LNCAP (cell line): ENCODE measurements around the gene DNAJC4.

Experiments
- CTCF ChIP-seq: fragments of 450-650 bp; IDR thresholded peaks from 2 replicates; pipeline ENCODE4 v1.5.1; 2017; ENCODE audit warnings: mild to moderate bottlenecking

DNAJC4 gene

GRCh38 chr11:64262271-64263002, 32.1 kb downstream of the DNAJC4 start:
- no peak for TF ChIP-seq CTCF

GRCh38 chr11:64263021-64263946, 32.9 kb downstream of the DNAJC4 start:
- no peak for TF ChIP-seq CTCF

- TF ChIP-seq CTCF: no peak
These were observed 33.6 kb downstream of the DNAJC4 start for GRCh38 chr11:64263947-64264317.

- TF ChIP-seq CTCF: no peak
These were observed 34.1 kb downstream of the DNAJC4 start for GRCh38 chr11:64264371-64264852.

- no peak for TF ChIP-seq CTCF
These were observed 35.1 kb downstream of the DNAJC4 start for GRCh38 chr11:64265176-64266160.

GRCh38 chr11:64266339-64266738, 36.0 kb downstream of the DNAJC4 start:
- TF ChIP-seq CTCF: no peak
